ENCODE measurements around the gene CUEDC1. TPM values are rescaled to one million over a fixed set of nuclear protein-coding genes. Genes with fewer than 3 reads are reported as not detected.

The CUEDC1 gene
- total RNA-seq, 4 donors from 2014 or later = 31.2 to 43.9 (median 34.3) TPM

GRCh38 chr17:57954397-57955182, 622 bp downstream of the CUEDC1 start:
- peaks cover 61 to 65% of the 10 kb centered on the region in 2 donors for H3K4me1 ChIP-seq
- ATAC-seq (peak; percentile 51 to 64), DNase-seq (peak; percentile 56 to 79)
- intact Hi-C loops (cut with DNase I; ENCODE audit: low total_unique reads) = loop anchor here (1.0 to 2.0 kb wide), 2 partner anchors 32 to 65 kb away; no protein-coding TSS in a partner anchor
- H3K4me3 ChIP-seq = peak overlapping the region; percentile 64 to 88 (median 74)
- in situ Hi-C loops (cut with MboI; ENCODE audit: low sequenced_read_pairs in 4 of 4) = no loop called here
- peak overlapping the region; percentile 82 to 99 (median 98) for H3K27ac ChIP-seq
- H3K36me3 ChIP-seq = no peaks in the 10 kb centered on the region
- H3K27me3 ChIP-seq = no peaks in the 10 kb centered on the region
- TF ChIP-seq CTCF (IDR thresholded peaks at IDR 0.05 in 4 of 5, conservative IDR thresholded peaks at IDR 0.05 in 1 of 5) = peak in 1 of 5 experiments; percentile 12
- peak; percentile 38 to 50 for TF ChIP-seq POLR2A (IDR thresholded peaks at IDR 0.05)
- H3K9me3 ChIP-seq = no peaks in the 10 kb centered on the region

- Histone ChIP-seq H3K4me3 (peak overlapping the region; percentile 64 to 88 (median 74)), H3K27me3 (no peaks in the 10 kb centered on the region), H3K36me3 (no peaks in the 10 kb centered on the region), H3K27ac (peak overlapping the region; percentile 82 to 99 (median 98)), H3K9me3 (no peaks in the 10 kb centered on the region), H3K4me1 (peaks cover 69 to 73% of the 10 kb centered on the region in 2 donors)
- no peak for DNase-seq
- ATAC-seq = no peak
- in situ Hi-C loops (cut with MboI; ENCODE audit: low sequenced_read_pairs in 4 of 4) (no loop called here), intact Hi-C loops (cut with DNase I; ENCODE audit: low total_unique reads) (loop anchor here (1.0 to 2.0 kb wide), 2 partner anchors 33 to 65 kb away; no protein-coding TSS in a partner anchor)
- no peak for TF ChIP-seq POLR2A (IDR thresholded peaks at IDR 0.05)
- TF ChIP-seq CTCF (IDR thresholded peaks at IDR 0.05 in 4 of 5, conservative IDR thresholded peaks at IDR 0.05 in 1 of 5) = no peak
Measured at GRCh38 chr17:57953705-57954396, 1.4 kb downstream of the CUEDC1 start.

GRCh38 chr17:57953219-57953618, 2.0 kb downstream of the CUEDC1 start:
- Histone ChIP-seq H3K4me1 (peaks cover 75 to 79% of the 10 kb centered on the region in 2 donors), H3K4me3 (no peak overlapping the region)
- in situ Hi-C loops (cut with MboI; ENCODE audit: low sequenced_read_pairs in 4 of 4) = no loop called here

GRCh38 chr17:57949649-57950048, 5.6 kb downstream of the CUEDC1 start:
- Histone ChIP-seq H3K27me3 (no peaks in the 10 kb centered on the region), H3K4me3 (no peak overlapping the region), H3K9me3 (no peaks in the 10 kb centered on the region), H3K36me3 (no peaks in the 10 kb centered on the region), H3K27ac (peak overlapping the region; percentile 82 to 99 (median 98)), H3K4me1 (peaks cover 95 to 96% of the 10 kb centered on the region in 2 donors)
- in situ Hi-C loops (cut with MboI; ENCODE audit: low sequenced_read_pairs in 4 of 4) = no loop called here
- intact Hi-C loops (cut with DNase I; ENCODE audit: low total_unique reads) = loop anchor here (2.0 kb wide), 1 partner anchor 59 kb away; no protein-coding TSS in a partner anchor
- DNase-seq (peak in 1 of 2 donors; percentile 77), ATAC-seq (peak in 1 of 2 donors; percentile 6)
- TF ChIP-seq POLR2A (IDR thresholded peaks at IDR 0.05) (no peak), CTCF (IDR thresholded peaks at IDR 0.05 in 4 of 5, conservative IDR thresholded peaks at IDR 0.05 in 1 of 5) (no peak)

More at GRCh38 chr17:57953219-57953618, 2.0 kb downstream of the CUEDC1 start:
- TF ChIP-seq CTCF (IDR thresholded peaks at IDR 0.05 in 4 of 5, conservative IDR thresholded peaks at IDR 0.05 in 1 of 5) (no peak), POLR2A (IDR thresholded peaks at IDR 0.05) (no peak)
- no peaks in the 10 kb centered on the region for H3K9me3 ChIP-seq
- no peaks in the 10 kb centered on the region for H3K27me3 ChIP-seq
- H3K27ac ChIP-seq = peak overlapping the region; percentile 82 to 99 (median 98)
- no peaks in the 10 kb centered on the region for H3K36me3 ChIP-seq
- ATAC-seq = no peak
- DNase-seq = no peak
- intact Hi-C loops (cut with DNase I; ENCODE audit: low total_unique reads) = no loop called here
